Right renal cortex interstitium (tissue), 3 donors: Measurements from ENCODE around the gene SLIT1. TPM values are rescaled to one million over a fixed set of nuclear protein-coding genes. Genes with fewer than 3 reads are reported as not detected.
A peak's percentile ranks its signal among the peaks of the same experiment; 100 is the strongest.

Experiments used
- DNase-seq, 3 donors: peaks; one replicate each; pipeline ENCODE4 v3.0.0-alpha.2; 2013; ENCODE audit warnings: low read depth in 3 of 3, low spot score in 2 of 3
- polyA plus RNA-seq, 3 donors: library from polyadenylated mRNA; unstranded; fragments of 120-200 nt; gene quantifications; one replicate each; pipeline ENCODE4 v1.2.1, GENCODE V29; 2013; ENCODE audit not compliant: insufficient read length in 3 of 3

The SLIT1 gene
- 1 to 10 TPM; 5.6 to 6.7 (median 5.8) TPM for polyA plus RNA-seq

DNA sequence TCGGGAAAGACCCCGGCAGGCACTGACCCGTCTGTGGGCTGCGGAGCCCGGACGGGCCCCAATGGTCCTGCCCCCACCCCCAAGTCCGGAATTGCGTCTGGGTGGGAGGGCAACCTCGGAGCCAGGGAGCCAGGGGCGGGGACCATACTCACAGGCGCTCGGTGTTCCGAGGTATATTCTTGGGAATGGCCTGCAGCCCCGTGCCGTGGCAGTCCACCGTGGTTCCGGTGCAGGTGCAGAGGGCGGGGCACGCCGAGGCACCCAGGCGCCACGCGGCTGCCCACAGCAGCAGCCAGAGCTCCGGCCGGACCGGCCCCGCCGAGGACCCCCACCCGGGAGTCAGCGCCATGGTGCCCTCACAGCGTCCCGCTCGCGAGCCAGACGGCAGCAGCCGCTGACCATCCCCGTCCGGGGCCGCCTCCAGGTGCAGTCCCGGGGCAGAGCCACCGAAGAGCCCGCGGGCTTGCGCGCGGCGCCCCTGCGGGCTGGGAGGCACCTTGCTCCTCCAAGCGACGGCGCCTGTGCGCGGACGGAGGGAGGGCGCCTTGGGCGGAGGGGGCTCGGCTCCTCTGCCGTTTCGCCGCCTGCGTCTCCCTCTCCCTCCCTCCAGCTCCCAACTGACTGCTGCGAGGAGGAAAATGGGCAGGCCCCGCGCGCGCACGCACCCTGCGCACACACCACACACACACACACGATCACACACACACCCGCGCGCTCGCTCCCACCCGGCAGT, at the start of gene SLIT1:
SLIT1 (minus strand) TSS at position 634 of the 733 bp plus-strand sequence; CDS start at position 349, 285 bp downstream.
- no peak for DNase-seq

DNA sequence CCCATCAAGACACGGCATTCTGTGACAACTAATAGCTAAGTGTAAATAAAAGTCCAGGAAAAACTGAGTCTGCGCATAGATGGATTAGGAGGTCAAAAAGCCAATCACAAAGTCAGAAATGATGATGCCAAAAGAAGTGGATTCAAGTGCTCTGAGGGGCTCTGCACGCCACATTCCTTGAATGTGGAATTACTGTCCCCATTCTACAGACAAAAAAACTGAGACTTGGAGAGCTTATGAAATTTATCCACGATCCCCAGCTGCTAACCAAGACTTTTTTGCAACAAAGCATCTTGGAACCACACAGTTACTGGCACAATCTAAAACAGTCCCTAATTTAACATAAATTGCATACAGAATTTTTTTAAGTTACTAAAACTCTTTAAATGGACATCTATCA, 49.6 kb upstream of the SLIT1 start:
- no peak for DNase-seq

GRCh38 chr10:97234400-97234799, 48.6 kb upstream of the SLIT1 start:
- DNase-seq, result peak in 1 of 3 donors; percentile 24

- DNase-seq, result no peak
These were observed 44.4 kb upstream of the SLIT1 start for GRCh38 chr10:97230146-97230545.

DNA sequence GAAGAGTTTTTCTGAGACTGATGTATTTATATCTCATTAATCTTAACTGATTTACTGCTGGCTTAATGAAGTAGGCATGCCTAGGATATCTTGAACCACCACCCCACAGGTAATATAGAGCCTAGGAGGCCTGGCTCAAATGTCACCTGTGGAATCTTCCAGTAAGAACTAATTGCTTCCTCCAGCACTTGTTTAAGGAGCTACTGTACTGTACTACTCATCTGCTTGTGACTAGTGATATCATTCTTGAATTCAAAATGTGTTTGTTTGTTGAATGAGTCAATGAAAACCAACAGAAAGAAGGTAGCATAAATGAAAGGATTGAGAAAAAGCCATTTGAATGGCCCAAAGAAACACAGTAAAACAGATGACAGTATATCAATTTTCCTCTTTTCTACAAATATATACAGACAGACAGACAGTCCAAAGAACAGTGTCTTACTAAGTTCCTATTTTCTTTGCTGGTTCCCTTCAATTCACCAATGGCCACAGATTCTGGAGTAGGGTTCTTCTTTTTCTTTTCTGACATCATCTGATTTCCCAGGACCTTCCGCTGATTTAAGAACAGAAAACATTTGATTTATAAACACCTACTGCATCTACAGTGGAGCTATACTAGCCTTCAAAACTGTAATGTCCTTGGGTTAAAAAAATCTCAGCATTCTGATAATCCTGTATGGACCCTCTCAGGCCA, 43.7 kb upstream of the SLIT1 start:
- no peak for DNase-seq

GRCh38 chr10:97228775-97229157, 43.0 kb upstream of the SLIT1 start:
- DNase-seq, result no peak

DNA sequence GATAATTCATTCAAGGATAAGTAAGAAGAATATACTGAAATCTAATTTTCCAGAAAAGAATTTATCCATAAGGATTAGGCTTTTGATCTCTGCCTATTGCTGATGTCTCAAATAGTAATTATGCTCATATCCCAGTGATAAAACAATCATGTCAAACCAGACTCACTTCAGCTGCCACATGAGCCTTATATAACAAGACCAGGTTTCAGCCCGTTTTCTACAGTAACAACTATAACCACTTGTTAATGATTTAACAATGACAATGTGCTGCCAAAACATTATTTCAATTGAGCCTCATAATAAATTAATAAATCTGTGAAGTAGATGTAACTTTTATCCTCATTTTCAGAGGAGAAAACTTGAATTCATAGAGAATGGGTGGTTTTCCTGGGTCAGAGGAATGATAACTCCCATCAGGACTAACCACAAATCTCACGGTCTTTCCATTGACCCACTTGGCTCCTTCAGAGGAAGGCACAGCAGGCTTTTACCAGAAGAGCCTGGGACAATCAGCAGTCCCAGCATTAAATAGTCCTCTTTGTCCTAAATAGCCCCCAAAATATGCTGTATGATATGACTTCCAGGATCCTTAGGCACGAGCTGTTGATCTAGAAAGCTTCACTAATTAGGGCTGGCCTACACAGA, 42.5 kb upstream of the SLIT1 start:
- no peak for DNase-seq

DNA sequence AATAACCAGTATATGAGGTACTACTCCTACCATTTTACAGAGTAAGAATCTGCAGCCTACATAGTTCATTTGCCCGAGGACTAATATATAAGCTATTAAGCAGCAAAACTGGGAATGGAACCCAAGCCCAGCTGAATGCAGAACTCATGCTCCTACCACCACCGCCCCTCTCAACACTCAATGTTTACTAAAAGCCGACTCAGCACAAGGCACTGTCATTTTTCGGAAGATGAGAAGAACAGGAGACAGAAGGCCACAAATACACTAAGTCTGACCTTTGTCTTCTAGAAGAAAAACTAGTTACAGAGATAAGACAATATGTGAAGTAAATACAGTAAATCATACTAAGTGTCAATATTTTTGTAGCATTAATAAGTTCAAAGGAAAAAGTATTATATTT, 40.6 kb upstream of the SLIT1 start:
- no peak for DNase-seq

DNA sequence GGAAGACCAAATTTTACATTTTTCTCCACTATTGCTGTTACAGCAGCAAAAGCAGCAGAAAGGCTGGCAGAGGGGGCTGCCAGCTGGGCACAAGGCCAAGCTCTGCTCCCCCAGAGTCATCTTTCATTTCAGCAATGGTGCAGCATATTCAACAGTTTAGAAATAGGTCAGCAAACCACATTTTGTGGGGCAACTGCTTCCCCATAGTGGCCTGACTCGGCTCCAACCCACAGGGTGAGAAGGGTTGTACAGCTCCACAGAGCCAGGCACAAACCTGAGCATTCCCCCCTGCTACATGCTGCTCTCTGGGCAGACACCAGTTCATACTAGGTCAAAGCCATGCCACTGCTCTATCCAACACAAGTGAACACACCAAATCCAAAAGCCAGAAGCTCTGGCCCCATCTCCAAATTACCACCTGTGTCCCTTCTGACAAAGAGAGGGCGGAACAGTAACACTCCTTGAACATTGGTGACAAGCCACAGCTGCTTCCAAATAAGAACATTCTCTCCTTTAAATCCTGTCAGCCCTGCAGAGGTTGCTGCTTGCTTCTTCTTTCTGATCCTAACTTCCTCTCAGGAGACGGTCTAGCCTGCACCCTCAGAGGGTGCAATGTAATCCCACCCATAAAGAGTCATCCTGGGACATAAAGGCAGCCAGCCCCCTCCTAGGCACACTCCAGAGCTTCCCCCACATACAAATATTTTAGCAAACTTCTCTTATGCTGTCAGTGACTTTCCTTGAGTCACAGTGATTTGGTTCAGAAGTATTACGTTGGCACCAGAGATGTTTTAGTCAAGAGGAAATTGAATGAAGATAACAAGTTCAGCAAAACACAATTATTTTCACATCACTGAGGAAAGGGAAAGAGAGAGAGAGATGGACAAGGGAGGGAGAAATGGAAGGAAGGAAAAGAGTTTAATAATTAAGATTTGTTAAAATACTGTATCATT, 39.0 kb upstream of the SLIT1 start:
- DNase-seq, result no peak

DNA sequence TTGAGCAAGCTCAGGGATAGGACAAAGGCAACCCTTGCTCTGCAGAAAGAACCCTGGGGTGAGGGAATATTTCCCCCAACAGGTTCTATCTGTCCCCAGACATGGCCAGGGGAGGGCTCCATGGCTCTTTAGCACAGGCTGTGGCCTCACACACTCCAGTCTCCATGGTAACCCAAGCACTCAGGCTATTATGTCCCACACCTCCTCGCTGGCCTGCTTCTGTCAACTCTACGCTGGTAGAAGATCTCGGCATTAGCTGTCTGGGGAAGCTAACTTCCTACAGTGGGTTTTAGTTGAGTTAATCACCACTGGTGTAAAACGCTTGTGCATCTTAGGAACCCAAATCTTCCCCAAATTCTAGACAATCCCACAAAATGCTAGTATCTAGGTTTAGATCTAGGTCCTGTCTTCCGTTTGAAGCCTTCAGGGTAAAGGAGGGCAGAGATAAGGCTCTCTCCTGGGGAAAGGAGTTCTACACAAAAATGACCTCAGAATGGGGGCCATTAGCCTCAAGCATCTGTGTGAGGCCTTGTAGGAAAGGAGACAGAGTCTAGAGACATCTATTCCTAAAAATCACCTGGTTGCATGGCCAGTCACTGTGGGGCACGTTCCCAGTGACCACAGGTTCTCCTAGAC, 36.7 kb upstream of the SLIT1 start:
- no peak for DNase-seq

DNA sequence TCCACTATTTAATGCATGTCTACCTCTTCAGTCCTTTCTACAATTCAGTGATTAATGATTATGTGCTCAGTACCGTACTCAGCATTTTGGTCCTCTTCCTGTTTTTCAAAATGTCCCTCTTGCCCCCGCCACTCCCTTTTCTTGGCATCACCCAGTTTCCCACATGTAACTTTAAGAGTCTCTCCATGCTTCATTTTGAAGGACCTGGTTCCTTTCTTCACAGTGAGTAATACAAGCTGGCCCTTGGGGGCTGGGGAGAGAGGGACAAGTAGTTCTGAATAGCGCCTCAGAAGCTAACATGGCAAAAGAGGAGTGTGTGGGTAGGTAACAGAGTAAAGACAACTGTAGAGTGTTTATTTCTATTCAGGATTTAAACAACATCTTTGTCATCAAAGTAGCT, 34.6 kb upstream of the SLIT1 start:
- DNase-seq, result no peak

GRCh38 chr10:97217299-97217698, 31.5 kb upstream of the SLIT1 start:
- DNase-seq, result no peak

DNA sequence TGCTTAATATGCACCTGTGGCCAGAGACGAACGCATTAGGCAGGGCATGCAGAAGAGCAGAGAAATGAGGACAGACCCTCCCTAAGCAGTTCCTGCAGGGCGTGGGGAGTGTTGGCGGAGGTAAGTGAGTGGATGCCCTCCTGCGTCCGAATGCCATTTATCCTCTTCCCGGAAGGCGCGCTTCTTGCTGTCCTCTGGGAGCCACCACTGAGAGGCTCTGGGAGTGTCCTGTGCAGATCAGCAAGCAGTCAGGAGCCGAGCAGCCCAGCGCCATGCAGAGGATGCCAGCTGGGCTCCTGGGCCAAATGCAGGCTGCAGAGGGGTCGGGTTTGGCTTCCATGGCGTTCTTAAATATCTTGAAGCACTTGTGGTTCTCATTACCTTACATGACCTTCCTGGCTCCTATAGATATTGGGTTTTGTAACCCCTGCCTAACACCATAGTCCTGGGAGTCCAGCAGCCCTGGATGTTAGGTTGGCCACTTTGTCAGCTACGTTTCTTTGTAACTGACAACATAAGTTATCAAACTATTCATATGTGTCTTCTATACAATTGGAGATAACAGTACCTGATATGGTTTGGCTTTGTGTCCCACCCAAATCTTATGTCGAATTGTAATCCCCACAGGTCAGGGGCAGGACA, 30.0 kb upstream of the SLIT1 start:
- no peak for DNase-seq

DNA sequence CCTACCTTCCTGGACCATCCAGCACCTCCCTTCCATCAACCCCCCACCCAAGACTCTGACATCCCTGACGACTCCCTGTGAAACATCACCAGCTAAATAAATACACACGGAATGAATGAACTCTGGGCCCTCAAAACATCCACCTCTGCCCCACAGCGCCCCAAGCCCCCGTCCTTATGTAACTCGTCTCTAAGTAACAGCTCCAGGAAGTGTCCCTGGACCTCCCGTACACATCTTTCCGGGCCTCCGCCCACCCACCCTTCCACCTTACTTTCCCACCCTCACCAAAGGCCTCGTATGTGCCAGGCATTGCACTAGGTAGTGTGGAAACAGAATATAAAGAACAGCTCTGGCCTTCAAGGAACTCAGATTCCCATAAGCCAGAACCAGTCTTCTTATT, 27.7 kb upstream of the SLIT1 start:
- DNase-seq, result no peak

DNA sequence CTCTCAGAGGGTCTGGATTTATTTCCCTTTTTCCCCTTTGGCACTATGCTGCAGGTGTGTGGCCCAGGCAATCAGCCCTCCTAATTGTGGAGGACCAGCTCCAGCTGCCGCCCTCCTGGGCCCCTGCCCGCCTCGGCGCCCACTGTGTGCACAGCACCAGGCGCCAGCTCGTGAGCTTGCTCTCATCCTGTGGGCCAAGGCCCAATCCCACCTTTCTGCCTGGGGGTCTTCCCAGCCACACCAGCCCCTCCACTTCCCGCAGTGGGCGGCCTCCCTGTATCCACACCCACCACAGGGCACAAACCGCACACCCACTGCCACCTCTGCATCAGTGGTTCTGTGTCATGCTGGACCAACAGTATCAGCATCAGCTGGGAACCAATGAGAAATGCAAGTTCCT, 25.5 kb upstream of the SLIT1 start:
- no peak for DNase-seq

DNA sequence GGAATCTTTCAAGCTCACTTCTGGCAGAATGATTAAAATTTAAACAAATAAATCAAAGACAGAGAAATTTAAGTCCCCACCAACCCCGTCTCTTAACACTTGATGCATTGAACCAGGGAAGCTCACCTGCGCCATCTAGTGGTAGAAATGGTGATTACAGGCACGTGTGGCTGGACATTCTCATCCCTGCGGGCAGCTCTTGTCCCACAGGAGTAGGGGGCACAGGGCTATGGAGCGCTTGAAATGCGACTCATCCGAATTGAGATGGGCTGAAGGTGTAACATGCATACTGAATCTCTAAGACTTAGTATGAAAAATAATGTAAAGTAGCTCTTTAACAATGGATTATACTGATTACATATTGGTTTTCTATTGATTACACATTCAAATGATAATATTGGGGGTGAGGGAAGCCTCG, 24.8 kb upstream of the SLIT1 start:
- DNase-seq, result peak in 1 of 3 donors; percentile 52

GRCh38 chr10:97207756-97208346, 22.1 kb upstream of the SLIT1 start:
- DNase-seq, result no peak

GRCh38 chr10:97207131-97207530, 21.4 kb upstream of the SLIT1 start:
- no peak for DNase-seq
